Erythroblast (primary cell): ENCODE measurements around the gene SETD1B.

Experiments
- DNase-seq, 2 experiments: peaks; one replicate each; lab custom pipeline; 2025; lab: John Stamatoyannopoulos, UW
- GATA1 ChIP-seq: IDR thresholded peaks from 2 replicates; pipeline ENCODE4 v1.6.1; 2011; ENCODE audit warnings: low read depth, mild to moderate bottlenecking, control low read depth, low read length, moderate library complexity
- POLR2A ChIP-seq: IDR thresholded peaks from 2 replicates; pipeline ENCODE4 v1.6.1; 2011; ENCODE audit warnings: mild to moderate bottlenecking, low read length

SETD1B gene

DNA sequence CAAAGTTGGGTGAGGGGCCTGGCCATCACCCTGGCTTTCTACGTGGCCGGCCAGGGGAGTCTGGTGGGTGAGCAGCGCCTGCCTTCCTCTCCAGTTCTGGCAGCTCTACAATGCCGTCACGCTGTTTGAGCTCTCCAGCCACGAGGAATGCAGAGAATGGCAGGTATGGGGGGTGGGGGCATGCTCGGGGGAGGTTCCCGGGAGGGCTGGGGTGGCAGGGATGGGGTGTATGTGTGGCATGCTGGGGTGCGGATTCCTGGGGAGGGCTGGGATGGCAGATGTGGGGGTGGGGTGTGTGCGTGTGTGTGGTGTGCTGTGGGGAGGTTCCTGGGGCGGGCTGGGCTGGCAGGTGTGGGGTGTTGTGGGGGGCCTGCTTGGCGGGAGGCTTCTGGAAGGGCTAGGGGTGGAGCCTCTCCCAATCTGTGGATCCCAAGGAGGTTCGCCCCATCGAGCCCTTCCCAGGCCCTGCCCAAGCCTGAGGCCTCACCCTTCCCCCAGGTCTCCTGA is 28.8 kb upstream of the SETD1B start:
- DNase-seq: no peak
- no peak for TF ChIP-seq POLR2A
- no peak for TF ChIP-seq GATA1

DNA sequence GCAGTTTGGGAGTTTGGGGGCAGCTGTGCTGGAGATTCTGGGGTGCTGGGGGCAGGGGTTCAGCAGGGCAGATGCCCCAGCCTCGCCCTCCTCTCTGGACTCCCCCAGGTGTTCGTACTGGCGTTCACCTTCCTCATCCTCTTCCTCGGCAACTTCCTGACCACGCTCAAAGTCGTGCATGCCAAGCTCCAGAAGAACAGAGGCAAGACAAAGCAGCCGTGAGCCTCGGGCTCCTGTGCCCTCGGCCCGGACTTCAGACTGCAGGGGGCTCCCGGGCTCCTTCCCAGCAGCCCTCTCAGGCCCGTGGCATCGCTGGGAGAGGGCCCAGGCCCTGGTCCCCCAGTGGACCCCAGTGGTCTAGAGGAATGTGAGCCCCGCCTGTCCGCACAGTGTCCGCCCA is 28.3 kb upstream of the SETD1B start:
- TF ChIP-seq POLR2A: no peak
- TF ChIP-seq GATA1: no peak

DNA sequence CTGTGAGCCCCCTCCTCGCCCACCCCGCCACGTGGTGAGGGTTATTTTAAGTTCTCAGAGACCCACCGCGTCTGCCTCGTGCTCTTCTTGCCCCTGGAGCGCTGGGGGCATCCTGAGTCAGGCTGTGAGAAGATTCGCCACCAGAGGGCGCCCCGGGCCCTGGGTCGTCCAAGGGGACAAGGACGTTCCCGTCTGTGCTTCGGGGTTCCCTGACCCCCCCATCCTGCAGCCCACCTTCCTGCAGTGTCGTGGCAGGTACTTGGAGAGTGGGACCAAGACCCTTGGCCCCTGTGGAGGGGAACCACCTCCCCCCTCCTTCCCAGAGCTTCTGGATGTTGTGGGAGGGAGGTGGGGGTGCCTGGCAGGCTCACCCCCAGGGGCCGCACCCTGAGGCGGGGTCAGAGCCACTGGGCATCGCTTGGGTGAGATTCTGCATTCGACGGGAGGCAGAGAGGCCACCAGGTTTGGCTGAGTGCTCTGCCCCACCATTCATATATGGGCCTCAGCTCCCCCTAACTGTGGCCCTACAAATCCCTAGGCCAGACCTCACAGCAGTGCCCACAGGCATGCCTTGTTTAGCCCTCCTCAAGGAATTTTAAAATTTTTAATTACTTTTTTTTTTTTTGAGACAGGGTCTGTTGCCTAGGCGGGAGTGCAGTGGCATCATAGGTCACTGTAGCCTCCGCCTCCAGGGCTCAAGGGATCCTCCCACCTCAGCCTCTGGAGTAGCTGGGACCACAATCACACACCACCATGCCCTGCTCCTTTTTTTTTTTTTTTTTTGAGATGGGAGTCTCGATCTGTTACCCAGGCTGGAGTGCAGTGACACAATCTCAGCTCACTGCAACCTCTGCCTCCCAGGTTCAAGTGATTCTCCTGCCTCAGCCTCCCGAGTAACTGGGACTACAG is 27.4 kb upstream of the SETD1B start:
- peak; percentile 78 to 91 for DNase-seq
- TF ChIP-seq POLR2A: no peak
- TF ChIP-seq GATA1: no peak

More for the DNA sequence above, 28.3 kb upstream of the SETD1B start:
- no peak for DNase-seq

DNA sequence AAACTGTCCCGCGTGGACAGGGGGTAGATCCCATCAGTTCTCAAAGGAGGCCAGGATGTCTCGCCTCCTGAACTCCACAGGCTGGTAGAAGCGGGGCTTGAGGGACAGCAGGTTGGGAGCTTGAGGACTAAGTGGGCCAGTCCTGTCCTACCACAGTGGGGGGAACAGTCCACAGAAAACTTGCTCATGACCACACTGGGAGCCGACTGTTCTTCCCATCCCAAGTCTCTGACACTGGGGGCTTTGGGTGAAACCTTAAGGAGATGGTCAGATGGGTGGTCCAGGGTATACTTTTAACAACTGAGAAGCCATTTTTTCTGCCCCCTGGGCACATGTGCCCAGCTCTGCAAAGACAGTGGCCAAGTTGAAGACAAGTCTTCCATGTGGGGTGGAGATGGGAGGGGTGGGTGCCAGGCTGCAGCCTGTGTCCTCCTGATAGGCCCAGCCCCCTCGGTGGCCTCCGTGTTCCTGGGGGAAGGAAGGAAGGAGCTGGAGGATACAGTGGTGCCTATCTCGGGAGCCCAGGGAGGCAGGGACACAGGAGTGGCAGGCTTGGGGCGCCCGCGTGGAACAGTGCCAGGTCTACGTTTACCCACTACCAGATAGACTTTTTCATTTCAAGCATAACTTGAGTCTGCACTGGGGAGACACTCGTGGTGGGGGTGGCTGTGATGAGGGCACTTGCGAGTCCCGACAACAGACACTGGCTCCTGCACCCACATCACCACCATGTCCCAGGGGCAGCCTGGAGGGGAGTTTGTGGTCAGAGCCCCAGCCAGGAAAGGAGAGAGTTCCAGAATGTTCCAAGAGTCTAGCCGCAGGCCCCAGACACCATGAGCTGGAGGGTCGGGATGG is 25.0 kb upstream of the SETD1B start:
- peak; percentile 45 to 53 for DNase-seq
- TF ChIP-seq GATA1 (no peak), POLR2A (no peak)

DNA sequence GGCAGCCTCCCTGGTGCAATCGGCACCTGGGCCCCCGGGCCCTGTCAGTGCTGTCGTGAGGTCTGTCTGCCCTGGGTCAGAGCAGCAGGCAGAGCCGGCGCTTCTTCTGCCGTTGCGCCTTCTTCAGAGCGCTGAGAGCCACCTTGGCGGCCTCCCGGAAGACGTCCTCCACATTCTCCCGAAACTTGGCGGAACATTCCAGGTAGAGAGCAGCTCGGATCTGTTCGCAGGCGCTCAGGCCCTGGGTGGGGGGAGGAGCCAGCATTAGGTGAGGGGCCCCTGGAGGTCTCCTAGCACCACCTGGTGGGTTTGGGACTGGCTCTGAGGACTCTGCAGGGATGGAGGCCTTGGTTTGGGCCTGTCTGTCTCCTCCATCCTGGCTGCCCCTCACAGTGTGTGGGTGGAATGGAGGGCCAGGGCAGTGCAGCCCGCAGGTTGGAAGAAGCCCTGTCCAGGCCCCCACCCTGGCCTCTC is 24.4 kb upstream of the SETD1B start:
- DNase-seq: no peak
- TF ChIP-seq GATA1 (no peak), POLR2A (no peak)

DNA sequence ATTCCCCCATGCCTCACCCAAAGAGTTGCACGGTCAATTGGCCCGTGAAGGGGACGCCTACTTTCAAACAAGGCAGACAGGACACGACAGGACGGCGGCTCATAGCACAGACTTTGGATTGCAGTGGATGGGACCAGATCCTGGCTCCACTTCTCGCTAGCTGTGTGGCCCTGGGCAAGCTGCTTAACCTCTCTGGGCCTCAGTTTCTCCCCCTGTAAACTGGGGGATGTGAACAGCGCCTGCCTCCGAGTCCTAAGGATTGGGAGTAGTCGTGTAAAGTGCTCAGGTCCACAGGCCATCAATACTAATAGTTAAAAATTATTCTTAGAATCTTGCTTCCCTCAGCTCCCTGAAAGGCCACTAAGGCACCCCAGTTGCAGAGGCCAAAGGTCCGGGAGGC is 23.4 kb upstream of the SETD1B start:
- DNase-seq: no peak

DNA sequence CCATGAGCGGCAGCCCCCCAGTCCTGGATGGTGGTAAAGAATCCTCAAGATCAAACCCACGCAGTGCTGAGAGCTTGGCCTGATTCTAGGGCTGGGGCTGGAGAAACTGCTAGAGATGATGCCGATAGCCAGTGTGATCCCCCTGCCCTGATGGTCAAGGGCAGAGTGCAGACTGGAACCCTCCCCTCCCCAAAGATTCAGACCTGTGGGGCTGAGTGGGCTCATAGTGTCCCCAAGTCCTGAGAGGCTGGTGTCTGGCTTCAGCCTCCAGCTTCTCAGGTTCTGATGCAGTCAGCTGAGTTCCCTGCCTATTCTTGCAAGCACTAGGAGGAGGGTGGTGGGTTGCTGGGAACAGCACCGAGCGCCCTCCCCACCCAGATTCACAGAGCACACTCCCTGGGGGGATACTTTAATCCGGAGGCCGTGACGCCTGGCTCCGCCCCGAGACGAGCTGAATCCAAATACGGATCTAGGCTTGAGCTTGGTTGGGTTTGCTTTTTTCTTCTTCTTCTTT is 22.3 kb upstream of the SETD1B start:
- no peak for DNase-seq

More for the DNA sequence above, 23.4 kb upstream of the SETD1B start:
- no peak for TF ChIP-seq GATA1

DNA sequence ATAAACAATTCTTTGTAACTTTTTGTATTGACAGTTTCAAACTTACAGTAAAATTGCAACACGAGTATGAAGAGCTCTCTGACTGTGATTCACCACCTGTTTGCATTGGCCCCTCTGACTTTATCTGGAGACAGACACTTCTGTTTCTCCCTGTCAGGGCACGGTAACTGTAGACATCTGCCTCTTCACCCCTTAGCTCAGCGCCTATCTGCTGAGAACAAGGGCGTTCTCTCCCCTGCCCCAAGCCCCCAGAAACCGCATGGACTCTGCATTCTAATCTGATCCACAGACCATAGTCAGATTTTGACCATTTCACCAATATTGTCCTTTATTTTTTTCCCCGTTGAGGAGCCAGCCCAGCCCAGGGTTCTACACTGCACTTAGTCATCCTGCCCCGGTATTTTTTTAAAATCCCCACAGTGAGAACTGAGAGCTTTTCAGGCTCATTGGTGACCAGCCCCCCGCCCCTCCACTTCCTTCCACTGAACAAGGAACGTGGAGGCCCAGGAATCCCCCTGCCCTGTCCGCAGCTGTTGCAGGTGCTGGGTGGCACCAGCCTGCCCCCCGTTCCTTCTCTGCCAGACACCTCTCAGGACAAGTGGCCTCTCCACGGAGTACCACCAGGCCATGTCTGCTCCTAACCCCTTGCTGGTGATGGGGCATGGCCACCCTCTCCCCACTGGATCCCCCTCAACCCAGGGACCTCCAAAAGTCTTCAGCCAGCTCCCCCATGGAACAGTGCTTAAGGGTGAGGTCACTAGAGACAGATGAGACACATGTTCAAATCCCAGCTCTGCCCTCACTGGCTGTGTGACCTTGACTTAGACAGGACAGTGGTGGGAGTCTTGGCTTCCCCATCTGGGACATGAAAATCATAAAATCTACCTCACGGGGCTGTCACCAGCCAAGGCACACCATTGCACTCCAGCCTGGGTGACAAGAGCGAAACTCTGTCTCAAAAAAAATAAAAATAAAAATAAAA is 21.5 kb upstream of the SETD1B start:
- peak; percentile 72 to 87 for DNase-seq
- TF ChIP-seq POLR2A (no peak), GATA1 (no peak)

More for the DNA sequence above, 22.3 kb upstream of the SETD1B start:
- TF ChIP-seq GATA1: no peak
- no peak for TF ChIP-seq POLR2A

DNA sequence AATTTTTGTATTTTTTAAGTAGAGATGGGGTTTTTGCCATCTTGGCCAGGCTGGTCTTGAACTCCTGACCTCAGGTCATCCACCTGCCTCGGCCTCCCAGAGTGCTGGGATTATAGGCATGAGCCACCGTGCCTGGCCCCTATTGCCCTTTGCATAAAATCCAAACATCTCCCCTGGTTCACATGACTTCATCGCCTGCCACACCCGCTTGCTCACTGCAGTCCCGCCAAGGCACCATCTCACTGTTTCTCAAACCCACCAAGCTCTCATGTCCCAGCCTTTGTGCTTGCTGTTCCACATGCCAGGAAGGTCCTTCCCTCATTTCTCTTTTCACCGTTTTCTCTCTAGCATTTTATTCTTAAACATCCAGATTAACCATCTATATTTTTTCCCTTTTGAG is 20.0 kb upstream of the SETD1B start:
- TF ChIP-seq GATA1 (no peak), POLR2A (no peak)
- DNase-seq: peak in 1 of 2 experiments; percentile 59

DNA sequence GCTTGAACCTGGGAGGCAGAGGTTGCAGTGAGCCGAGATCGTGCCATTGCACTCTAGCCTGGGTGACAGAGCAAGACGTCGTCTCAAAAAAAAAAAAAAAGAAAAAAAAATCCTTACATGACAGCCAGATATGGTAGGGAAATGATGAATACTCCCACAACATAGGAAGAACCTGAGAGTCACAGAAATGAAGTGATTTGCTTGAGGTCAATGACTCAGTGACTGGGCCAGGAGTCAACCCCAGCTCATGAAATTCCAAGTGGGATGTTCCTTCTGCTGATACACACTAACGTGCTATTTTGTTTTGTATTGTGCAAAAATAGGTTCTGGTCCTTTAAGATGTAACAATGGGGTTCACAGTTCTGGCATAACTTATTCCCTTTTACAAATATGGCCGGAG is 19.3 kb upstream of the SETD1B start:
- DNase-seq: peak in 1 of 2 experiments; percentile 17

DNA sequence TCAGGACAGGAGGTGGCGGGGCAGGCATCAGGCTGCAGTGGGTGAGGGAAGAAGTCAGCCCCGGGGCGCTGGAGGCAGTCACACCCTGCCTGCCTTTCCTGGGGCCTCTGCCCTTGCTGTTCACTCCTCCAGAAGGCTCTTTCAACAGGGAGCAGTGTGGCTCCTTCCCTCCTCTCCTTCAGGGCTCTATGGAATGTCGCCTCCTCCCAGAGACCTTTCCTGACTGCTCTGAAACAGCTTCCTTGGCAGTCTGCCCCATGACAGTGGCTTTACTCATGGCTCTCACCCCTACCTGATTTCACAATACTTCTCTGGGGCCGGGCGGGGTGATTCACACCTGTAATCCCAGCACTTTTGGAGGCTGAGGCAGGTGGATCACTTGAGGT is 17.4 kb upstream of the SETD1B start:
- no peak for TF ChIP-seq POLR2A
- TF ChIP-seq GATA1: no peak
- DNase-seq: no peak

More for the DNA sequence above, 19.3 kb upstream of the SETD1B start:
- no peak for TF ChIP-seq GATA1
- no peak for TF ChIP-seq POLR2A
